HG02678 (cell line): ENCODE results near the gene SRBD1.

Experiments used
- ATAC-seq: cut with Tn5 transposase; IDR thresholded peaks from one replicate; pipeline ENCODE4 v1.9.1; 2021; ENCODE audit warnings: mild to moderate bottlenecking, moderate library complexity; ENCODE audit not compliant: unreplicated experiment

Gene SRBD1

DNA sequence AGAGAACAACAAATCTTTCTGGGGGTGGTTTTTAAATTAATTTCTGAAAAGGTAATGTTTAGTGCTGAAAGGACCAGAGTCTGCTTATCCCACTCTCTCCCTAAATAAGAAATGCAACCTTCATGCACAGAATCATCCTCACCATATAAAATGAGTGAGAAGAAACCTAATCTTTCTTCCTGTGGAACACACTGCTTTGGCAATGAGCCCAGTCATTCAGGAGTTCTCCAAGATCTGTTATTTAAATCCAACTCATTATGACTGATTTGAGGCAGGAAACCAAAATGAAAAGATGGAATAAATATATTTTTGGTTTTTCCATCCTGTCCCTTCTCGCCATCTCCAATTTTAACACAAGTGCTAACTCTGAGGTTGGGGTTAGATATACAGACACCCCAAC is 228.3 kb downstream of the SRBD1 start:
- no peak for ATAC-seq

DNA sequence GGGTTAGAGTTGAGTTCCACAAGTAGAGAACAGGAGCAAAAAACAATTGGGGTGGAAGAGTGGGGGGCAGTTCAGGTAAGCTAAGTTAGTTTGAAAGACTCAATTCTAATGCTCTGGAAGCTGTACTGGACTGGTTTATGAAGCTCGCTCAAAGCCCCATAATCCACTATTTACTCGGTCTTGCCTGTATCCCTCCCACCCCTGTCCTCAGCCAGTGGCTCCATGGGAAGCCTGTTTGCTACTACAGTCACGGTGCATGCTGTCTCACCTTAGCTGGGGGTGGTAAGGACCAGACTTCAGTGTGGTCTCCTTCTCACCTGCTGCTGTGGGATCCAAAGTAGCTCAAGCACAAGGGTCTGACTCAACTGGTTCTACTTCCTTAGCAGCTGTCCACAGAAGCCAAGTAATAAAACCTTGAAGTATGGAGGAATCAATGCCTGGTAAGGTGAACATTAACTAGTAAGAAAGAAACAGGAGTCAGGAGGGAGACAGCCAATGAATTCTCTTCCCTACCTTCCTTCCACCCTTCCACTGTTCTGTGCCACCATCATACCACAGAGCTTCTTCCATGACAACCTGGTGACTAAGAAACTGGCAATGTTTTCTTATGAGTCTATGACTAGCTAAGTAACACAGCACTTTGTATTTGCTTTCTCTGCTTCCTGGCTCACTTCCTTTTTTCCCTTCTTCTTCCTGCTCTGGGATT is 230.8 kb downstream of the SRBD1 start:
- no peak for ATAC-seq

DNA sequence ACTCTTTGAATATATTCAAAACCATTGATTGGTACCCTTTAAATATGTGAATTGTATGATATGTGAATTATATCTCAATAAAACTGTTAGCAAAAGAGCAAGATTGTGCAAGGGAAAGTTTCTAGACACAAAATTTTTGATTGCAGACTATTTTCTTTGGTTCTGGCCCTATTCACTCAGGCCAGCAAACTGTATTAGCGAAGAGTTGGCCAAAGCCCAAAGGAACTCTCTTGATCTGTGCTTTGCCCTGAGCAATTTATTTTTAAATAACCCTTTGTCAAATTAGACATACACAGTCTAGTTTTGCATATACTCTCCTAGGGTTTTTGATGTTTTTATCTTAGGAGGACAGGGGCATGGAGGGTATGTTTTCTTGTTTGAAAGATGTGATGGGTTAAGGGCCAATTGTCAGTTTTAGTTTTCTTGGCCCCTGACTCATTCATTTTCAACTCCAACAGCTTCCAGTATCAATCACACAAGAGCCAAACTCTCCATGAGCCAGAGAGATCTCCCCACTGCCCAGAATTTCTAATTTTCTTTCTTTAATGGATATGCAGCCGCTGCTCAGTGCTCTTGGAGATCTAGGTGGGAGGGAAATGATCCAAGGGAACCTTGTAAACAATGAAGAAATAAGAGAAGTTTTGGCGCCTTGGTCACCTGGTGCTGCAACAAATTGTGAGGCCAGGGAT is 231.5 kb downstream of the SRBD1 start:
- no peak for ATAC-seq

DNA sequence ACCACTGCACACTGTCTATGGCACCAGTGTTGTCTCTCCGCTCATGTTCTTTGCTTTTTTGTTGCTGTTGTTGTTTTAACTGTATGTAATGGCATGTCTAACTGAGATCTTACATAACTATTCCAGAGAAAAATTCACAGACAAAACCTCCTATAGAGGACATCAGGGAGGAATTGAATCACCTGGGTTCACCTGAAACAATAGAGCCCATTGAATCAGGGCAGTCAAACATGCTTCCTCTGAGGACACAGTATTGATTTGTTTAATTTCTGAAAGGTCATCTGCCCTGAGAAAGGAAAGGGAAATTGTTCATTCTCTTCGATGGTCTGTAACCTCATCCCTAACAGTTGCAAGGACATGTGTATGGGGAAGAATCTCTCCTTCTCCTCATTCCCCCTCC is 237.5 kb downstream of the SRBD1 start:
- ATAC-seq, result no peak

DNA sequence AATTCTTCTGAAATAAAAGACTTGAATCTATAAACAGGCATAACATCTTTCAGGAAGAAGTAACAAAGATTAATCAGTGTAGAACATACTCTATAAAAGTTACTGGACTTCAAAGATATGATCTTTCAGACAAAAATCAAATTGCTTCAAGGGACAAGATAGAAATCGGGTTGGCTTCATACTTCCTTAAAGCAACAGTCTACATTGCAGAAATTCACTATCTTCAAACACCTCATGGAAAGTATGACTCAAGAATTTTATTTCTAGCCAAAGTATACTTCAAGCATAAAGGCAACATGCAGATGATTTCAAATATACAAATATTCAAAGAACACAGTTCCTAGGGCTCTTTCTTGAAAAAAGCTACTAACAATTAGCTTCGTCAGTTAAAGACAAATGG is 240.7 kb downstream of the SRBD1 start:
- ATAC-seq, result no peak

DNA sequence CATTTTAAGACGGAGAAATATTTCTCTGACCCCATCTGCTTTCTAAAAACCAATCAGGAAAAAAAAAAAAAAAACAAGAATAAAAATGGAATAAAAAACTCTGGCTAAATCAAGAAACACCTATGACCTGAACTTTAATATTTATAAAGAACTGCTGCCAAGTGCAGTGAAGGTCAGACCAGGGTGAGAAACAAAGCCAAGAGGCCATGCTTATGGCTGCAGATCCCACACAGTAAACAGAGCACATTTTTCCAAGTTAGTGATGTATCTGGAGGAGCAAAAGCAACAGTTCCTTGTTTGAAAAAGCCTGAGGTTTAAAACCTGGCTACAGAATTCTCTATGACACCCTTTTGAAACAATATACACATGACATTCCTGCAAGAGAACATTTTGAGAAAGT is 242.3 kb downstream of the SRBD1 start:
- no peak for ATAC-seq

DNA sequence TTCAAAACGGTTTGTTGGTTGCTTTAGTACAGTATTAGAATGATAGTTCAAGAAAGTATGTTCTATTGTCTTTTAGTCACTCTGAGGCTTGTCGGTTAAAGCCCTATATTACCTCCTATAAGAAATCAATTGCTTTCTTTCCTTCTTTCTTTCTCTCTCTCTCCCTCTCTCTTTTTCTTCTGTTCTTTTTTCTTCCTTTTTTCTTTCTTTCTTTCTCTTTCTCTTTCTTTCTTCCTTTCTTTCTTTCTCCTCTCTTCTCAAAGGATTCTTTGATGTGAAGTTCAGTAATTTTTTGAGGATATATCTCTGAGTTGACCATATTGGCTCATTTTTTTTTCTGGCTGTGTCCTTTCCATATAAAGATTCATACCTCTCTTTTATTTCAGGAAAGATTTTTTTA is 249.4 kb downstream of the SRBD1 start:
- no peak for ATAC-seq

DNA sequence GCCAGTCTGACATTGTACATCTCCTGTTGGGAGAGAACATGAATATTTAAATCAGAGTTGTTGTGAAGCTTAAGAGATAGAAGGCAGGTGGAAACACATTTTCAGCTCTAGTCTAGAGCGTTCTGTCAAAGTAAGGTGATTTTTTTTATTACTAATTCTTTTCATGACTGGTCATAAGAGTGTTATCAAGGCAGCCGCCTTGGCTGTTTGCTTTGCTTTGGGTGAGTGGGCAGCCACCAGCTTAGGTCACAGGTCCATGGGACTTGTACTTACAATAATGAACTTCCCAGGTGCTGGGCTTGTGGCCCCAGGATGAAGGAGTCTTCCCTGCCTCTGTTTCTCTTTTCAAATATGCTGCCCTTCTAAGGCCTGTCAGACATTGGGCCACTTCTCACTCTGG is 256.3 kb downstream of the SRBD1 start:
- ATAC-seq, result no peak

DNA sequence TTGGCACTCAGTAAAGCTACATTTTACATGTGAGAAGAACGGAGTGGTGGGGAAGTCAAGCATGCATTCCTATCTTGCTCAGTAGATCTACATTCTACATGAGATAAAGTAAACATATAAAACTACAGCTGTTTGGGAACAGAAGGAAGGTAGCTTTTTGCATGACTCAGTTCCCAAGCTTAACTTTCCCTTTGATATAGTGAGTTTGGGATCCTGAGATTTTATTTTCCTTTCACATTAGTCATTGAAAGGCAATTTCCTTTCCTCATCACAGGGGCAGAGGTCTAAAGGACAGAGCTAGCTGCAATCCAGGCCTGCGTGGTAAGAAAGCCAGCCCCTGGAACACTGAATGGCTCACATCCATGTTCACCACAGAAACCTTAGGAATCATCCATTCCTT is 257.2 kb downstream of the SRBD1 start:
- ATAC-seq, result no peak

DNA sequence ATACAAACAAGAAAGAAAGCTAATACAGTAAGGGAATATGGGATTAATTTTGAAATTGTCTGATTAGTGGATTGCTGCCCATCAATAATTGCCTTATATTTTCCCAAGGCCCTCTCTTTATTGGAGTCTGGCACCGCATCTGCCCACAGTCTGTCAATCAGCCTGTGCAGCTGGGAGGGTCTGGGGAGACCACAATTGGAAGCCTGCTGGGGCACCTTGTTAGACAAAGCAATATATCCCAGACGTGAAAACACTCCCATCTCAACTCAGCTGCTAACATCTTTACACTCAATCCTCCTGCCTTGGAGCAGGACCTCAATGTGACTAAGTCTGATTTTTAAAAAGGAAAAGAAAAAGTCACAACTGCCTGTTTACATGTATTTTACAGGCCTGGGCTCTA is 258.6 kb downstream of the SRBD1 start:
- ATAC-seq, result no peak

DNA sequence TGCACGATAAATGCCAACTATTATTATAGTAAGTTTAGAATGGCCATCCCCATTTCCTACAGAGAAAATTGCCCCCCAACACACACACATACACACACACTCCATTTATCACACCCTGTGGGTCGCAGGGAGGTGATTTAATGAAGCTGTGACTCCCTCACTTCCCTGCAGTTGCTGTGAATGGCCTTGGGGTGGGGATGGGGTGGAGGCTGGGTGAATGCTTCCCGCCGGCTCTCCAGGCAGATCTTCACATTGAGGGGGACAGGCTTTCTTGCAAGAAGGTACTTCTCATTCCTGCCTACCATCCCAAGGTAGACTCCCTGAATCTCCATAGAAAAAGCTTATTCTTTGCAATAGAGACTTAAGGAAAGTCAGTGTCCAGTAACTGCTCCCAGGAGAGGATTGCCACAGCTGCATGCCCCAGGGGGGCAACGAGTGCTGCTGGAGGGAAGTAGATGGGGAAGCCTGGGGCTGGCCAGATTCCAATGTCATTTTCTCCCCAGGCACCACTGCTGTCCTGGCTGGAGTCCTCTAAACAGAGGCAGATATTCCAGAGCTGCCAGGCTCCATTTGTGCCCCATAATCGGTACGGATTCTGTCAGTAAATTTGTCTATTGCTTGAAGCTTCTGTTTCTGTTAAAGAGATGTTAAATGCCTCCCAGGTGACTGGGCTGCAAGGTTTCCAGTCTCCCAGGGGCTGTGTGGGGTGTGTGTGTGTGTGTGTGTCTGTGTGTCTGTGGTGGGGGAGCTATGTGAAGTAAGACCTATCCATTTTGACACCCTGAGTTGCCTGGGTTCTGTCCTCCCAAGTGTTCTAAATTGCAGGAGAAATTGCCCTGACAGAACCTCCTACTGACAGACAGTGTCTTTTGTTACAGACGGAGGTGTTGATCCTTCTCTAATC is 265.5 kb downstream of the SRBD1 start:
- no peak for ATAC-seq

DNA sequence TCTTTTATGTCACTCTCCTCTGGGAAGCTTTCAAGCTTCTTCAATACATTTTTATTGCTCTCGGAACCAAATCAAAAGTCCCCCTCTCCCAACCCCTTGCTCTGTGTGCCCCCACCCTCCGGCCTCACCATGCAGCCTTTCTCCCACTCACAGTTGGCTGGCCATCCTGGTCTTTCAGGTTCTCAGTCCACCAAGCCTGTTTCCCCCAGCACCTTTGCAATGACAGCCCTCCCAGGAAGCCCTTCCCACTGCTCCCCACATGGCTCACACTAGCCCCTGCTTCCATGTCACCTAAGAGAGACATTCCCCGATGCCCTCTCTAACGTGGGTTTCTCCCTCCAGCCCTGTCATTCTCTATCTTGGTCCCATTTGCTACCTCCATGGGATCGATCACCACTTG is 266.6 kb downstream of the SRBD1 start:
- no peak for ATAC-seq

DNA sequence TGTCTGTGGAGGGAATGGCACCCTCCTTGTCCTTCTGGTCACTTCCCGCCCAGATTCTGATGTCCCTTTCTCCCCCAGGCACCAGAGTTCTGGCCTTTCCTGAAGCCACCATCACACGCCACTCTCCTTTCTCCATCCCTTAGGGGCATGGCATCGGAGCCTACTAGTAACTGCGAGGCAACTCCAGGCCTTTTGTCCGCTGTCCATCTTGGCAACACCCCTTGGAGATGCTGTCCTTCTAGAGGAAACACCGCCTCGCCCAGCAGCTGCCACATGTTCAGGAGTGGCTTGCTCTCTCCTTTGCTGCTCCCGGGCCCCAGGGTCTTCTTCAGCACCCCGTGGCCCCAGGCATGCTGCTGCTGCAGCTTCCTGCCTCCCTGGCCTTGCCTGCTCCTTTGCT is 267.0 kb downstream of the SRBD1 start:
- ATAC-seq, result no peak

DNA sequence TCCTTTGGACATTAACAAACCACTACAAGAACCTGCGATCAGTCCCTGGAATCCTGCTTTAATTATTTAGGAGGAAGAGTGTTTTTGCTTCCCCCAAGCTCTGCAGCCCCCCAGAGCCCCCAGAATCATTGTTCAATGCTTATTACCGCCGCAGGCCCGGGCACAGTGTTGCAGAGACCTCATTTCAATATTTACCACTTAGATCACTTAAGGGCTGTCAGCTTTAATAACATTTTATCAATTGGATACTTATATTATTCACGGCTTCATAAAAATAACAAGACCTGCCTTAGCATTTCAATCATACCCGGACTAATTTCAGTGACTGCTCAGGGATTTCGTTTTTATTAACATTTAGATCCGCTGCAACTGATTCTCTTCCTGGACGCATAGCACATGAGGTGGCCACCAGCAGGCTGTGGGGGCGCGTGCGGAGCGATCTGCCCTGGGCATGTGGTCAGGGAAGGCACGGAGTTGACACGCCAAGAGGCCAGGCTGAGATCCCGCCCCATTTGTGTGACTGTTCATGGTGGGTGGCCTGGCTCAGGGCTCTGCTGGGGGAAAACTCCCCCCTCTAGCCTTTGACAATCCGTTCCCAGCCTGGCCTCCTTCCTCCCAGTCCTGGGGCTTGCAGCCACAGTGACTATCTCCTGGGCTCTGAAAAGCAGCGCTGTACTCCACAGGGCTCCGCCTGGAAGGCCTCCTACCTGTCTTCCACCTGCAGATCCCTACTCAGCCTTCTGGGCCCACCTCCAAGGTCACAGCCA is 267.6 kb downstream of the SRBD1 start:
- no peak for ATAC-seq

DNA sequence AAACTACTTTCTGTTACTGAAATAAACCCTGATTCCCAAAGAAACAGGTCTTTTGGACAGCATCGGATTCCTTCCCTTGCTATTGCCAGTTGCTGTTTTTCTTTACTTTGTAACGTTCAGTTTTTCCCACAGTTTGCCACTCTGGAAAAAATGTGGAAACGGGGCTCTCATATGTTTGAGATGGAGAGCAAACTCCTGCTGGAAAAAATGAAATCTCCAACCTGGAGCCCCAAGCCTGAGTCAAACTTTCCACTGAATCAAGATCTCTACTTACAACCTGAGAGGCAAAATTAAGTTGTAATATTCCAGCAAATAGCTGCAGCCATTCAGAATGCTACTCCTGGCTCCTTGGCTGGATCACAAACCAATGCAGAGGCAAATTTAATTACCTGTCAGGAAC is 270.7 kb downstream of the SRBD1 start:
- ATAC-seq, result no peak

DNA sequence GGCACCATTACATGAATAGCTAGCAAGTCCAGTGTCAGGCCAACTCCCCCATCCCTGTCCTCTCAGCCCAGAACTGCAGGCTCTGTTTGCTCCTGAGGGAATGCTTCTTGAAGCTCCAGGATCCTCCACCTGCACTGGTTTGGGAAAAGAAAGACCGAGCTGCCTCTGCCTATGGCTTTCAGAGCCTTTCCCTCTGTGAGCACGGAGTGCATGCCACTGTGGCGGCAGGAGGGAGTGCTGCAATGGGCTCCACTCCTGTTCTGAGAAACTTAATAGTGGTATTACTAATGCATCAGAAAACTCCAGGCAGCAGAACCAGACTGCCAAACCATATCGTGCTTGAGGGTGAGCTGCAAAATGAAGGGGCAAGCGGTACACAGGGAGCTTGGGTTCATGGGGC is 271.8 kb downstream of the SRBD1 start:
- ATAC-seq, result no peak
